SU-DHL-6 (cell line): ENCODE measurements around the gene FRMD3.

Experiments
- EZH2phosphoT487 ChIP-seq: fragments of 200-600 bp; sonication (generic), shearing (Covaris generic); conservative IDR thresholded peaks from 2 replicates; pipeline ENCODE4 v1.6.1; 2018; ENCODE audit warnings: mild to moderate bottlenecking, antibody characterized with exemption, low read length, moderate library complexity, mixed read lengths
- TF ChIP-seq, protein P1 (sequence below): fragments of 200-600 bp; sonication (generic); IDR thresholded peaks from one replicate; pipeline ENCODE4 v1.5.1; 2017; ENCODE audit warnings: antibody characterized with exemption, mild to moderate bottlenecking, low read length, moderate library complexity; ENCODE audit not compliant: insufficient read depth, poor library complexity, severe bottlenecking

DNA sequence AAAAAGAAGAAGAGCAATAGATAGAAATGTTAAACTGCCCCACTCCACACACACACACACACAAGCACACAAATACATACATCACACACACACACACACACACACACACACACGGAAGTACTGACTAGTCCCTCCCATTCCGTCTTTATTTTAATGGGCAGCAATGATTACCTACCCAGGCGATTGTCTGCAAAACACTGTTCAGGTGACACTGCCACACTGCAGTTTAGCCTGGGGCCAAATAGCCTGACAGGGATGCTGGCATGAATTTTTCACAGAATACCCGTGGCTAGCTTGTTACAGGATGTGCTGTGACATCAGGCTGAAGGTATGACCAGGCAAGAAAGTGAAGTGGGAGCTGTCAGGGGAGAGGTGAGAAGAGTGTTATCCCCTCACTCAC is 86.9 kb downstream of the FRMD3 start:
- TF ChIP-seq, protein P1, sequence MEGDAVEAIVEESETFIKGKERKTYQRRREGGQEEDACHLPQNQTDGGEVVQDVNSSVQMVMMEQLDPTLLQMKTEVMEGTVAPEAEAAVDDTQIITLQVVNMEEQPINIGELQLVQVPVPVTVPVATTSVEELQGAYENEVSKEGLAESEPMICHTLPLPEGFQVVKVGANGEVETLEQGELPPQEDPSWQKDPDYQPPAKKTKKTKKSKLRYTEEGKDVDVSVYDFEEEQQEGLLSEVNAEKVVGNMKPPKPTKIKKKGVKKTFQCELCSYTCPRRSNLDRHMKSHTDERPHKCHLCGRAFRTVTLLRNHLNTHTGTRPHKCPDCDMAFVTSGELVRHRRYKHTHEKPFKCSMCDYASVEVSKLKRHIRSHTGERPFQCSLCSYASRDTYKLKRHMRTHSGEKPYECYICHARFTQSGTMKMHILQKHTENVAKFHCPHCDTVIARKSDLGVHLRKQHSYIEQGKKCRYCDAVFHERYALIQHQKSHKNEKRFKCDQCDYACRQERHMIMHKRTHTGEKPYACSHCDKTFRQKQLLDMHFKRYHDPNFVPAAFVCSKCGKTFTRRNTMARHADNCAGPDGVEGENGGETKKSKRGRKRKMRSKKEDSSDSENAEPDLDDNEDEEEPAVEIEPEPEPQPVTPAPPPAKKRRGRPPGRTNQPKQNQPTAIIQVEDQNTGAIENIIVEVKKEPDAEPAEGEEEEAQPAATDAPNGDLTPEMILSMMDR, result no peak
- TF ChIP-seq EZH2phosphoT487, result no peak
